GM19468 (cell line): Measurements from ENCODE around the gene HDAC4.

ENCODE experiments used
- ATAC-seq: cut with Tn5 transposase; IDR thresholded peaks from one replicate; pipeline ENCODE4 v1.9.1; 2021; ENCODE audit warnings: mild to moderate bottlenecking, moderate library complexity, moderate number of reproducible peaks; ENCODE audit not compliant: unreplicated experiment; ENCODE audit errors: extremely low read depth

The HDAC4 gene

GRCh38 chr2:239399433-239399920 lies 1.3 kb downstream of the HDAC4 start:
- no peak for ATAC-seq

GRCh38 chr2:239398521-239398921 lies 2.3 kb downstream of the HDAC4 start:
- no peak for ATAC-seq

- ATAC-seq = no peak
These were observed 2.8 kb downstream of the HDAC4 start for GRCh38 chr2:239397931-239398471.

GRCh38 chr2:239396881-239397681 lies 3.7 kb downstream of the HDAC4 start:
- no peak for ATAC-seq

GRCh38 chr2:239395524-239395923 lies 5.3 kb downstream of the HDAC4 start:
- ATAC-seq = no peak

GRCh38 chr2:239394978-239395377 lies 5.8 kb downstream of the HDAC4 start:
- ATAC-seq = no peak

- ATAC-seq = no peak
These were observed 6.4 kb downstream of the HDAC4 start for GRCh38 chr2:239394346-239394945.

- ATAC-seq = no peak
These were observed 6.9 kb downstream of the HDAC4 start for GRCh38 chr2:239393941-239394340.

- ATAC-seq = no peak
These were observed 7.4 kb downstream of the HDAC4 start for GRCh38 chr2:239393388-239393940.

GRCh38 chr2:239392688-239393387 lies 8.0 kb downstream of the HDAC4 start:
- ATAC-seq = no peak

GRCh38 chr2:239392072-239392357 lies 8.8 kb downstream of the HDAC4 start:
- no peak for ATAC-seq

- no peak for ATAC-seq
These were observed 9.3 kb downstream of the HDAC4 start for GRCh38 chr2:239391286-239392071.

GRCh38 chr2:239390546-239391285 lies 10.1 kb downstream of the HDAC4 start:
- no peak for ATAC-seq

- ATAC-seq = no peak
These were observed 11.1 kb downstream of the HDAC4 start for GRCh38 chr2:239389414-239390329.

- ATAC-seq = no peak
These were observed 12.3 kb downstream of the HDAC4 start for GRCh38 chr2:239388236-239389151.

GRCh38 chr2:239387811-239388210 lies 13.0 kb downstream of the HDAC4 start:
- no peak for ATAC-seq

GRCh38 chr2:239386872-239387445 lies 13.9 kb downstream of the HDAC4 start:
- ATAC-seq = no peak
